Middle frontal gyrus (tissue), 1 donor: Measurements from ENCODE around the gene TAF11L2.
"Not testable (repeated sequence)": the region's sequence is repeated elsewhere in the genome, so short reads cannot be mapped to it uniquely, and the experiment has no call there.

Experiments
- DNase-seq: peaks from one replicate; pipeline ENCODE4 v3.0.0-alpha.2; 2015; ENCODE audit warnings: low spot score; ENCODE audit errors: extremely low spot score

Gene TAF11L2

GRCh38 chr5:17497931-17498330 is at the start of gene TAF11L2:
Gene TAF11L2, plus strand, starts transcription at chr5:17498231.
- DNase-seq, result not testable (repeated sequence)

- no peak for DNase-seq
Observed at GRCh38 chr5:17448877-17449276, 49.2 kb upstream of the TAF11L2 start.

GRCh38 chr5:17452936-17453335 is 45.1 kb upstream of the TAF11L2 start:
- DNase-seq, result no peak

- no peak for DNase-seq
Observed at GRCh38 chr5:17455942-17456341, 42.1 kb upstream of the TAF11L2 start.

GRCh38 chr5:17461793-17462192 is 36.2 kb upstream of the TAF11L2 start:
- DNase-seq, result no peak

GRCh38 chr5:17463653-17464052 is 34.4 kb upstream of the TAF11L2 start:
- no peak for DNase-seq

GRCh38 chr5:17470064-17470463 is 28.0 kb upstream of the TAF11L2 start:
- DNase-seq, result no peak

- DNase-seq, result not testable (repeated sequence)
Observed at GRCh38 chr5:17475064-17475463, 23.0 kb upstream of the TAF11L2 start.

- no peak for DNase-seq
Observed at GRCh38 chr5:17477043-17477442, 21.0 kb upstream of the TAF11L2 start.

- no peak for DNase-seq
Observed at GRCh38 chr5:17477573-17478265, 20.3 kb upstream of the TAF11L2 start.

GRCh38 chr5:17481378-17481777 is 16.7 kb upstream of the TAF11L2 start:
- DNase-seq, result no peak

GRCh38 chr5:17482790-17483189 is 15.2 kb upstream of the TAF11L2 start:
- no peak for DNase-seq

- DNase-seq, result not testable (repeated sequence)
Observed at GRCh38 chr5:17486464-17487173, 11.4 kb upstream of the TAF11L2 start.

- DNase-seq, result no peak
Observed at GRCh38 chr5:17487174-17487512, 10.9 kb upstream of the TAF11L2 start.

- DNase-seq, result not testable (repeated sequence)
Observed at GRCh38 chr5:17491257-17491656, 6.8 kb upstream of the TAF11L2 start.

GRCh38 chr5:17492770-17493169 is 5.3 kb upstream of the TAF11L2 start:
- no peak for DNase-seq

GRCh38 chr5:17497446-17497845 is 585 bp upstream of the TAF11L2 start:
- no peak for DNase-seq

- no peak for DNase-seq
Observed at GRCh38 chr5:17511775-17512325, 13.8 kb downstream of the TAF11L2 start.

GRCh38 chr5:17517526-17517925 is 19.5 kb downstream of the TAF11L2 start:
- DNase-seq, result not testable (repeated sequence)

- not testable (repeated sequence) for DNase-seq
Observed at GRCh38 chr5:17518067-17518466, 20.0 kb downstream of the TAF11L2 start, which contains the start of gene TAF11L3. Gene TAF11L3, plus strand, starts transcription at chr5:17518367.

- DNase-seq, result not testable (repeated sequence)
Observed at GRCh38 chr5:17519508-17519907, 21.5 kb downstream of the TAF11L2 start.

- not testable (repeated sequence) for DNase-seq
Observed at GRCh38 chr5:17521501-17521900, 23.5 kb downstream of the TAF11L2 start, which contains the start of gene TAF11L4. Gene TAF11L4, plus strand, starts transcription at chr5:17521801.
